ENCODE results near the gene LTB.

LTB gene

GRCh38 chr6:31534521-31535040, 47.6 kb downstream of the LTB start:
- H3K27ac ChIP-seq = no peak overlapping the region
- TF ChIP-seq CTCF (IDR thresholded peaks at IDR 0.05) (no peak), ZFX (IDR thresholded peaks at IDR 0.05; ENCODE audit: borderline replicate concordance) (no peak)

GRCh38 chr6:31534011-31534410, 48.2 kb downstream of the LTB start:
- no peak overlapping the region for H3K27ac ChIP-seq
- TF ChIP-seq CTCF (IDR thresholded peaks at IDR 0.05) (no peak), ZFX (IDR thresholded peaks at IDR 0.05; ENCODE audit: borderline replicate concordance) (no peak)

GRCh38 chr6:31533455-31533841, 48.8 kb downstream of the LTB start:
- no peak overlapping the region for H3K27ac ChIP-seq
- TF ChIP-seq CTCF (IDR thresholded peaks at IDR 0.05) = no peak
- TF ChIP-seq ZFX (IDR thresholded peaks at IDR 0.05; ENCODE audit: borderline replicate concordance) = no peak

GRCh38 chr6:31532644-31533454, 49.4 kb downstream of the LTB start:
- TF ChIP-seq ZFX (IDR thresholded peaks at IDR 0.05; ENCODE audit: borderline replicate concordance) (no peak), CTCF (IDR thresholded peaks at IDR 0.05) (no peak)
- H3K27ac ChIP-seq = peak overlapping the region; percentile 28; the same call in 1 of the 2 replicates

- TF ChIP-seq ZFX (IDR thresholded peaks at IDR 0.05; ENCODE audit: borderline replicate concordance) (no peak), CTCF (IDR thresholded peaks at IDR 0.05) (no peak)
- peak overlapping the region; percentile 28; the same call in 1 of the 2 replicates for H3K27ac ChIP-seq
Observed at GRCh38 chr6:31531771-31532643, 50.2 kb downstream of the LTB start.

- TF ChIP-seq CTCF (IDR thresholded peaks at IDR 0.05) (no peak), ZFX (IDR thresholded peaks at IDR 0.05; ENCODE audit: borderline replicate concordance) (no peak)
- no peak overlapping the region for H3K27ac ChIP-seq
Observed at GRCh38 chr6:31531162-31531561, 51.1 kb downstream of the LTB start.

All from 22Rv1 (cell line).